GM21737 (cell line): Measurements from ENCODE around the gene NRTN.
"Not testable (repeated sequence)": the region's sequence is repeated elsewhere in the genome, so short reads cannot be mapped to it uniquely, and the experiment has no call there.

ENCODE experiments used
- ATAC-seq: cut with Tn5 transposase; IDR thresholded peaks from one replicate; pipeline ENCODE4 v1.9.1; 2021; ENCODE audit warnings: mild to moderate bottlenecking, moderate library complexity; ENCODE audit not compliant: unreplicated experiment

The NRTN gene

DNA sequence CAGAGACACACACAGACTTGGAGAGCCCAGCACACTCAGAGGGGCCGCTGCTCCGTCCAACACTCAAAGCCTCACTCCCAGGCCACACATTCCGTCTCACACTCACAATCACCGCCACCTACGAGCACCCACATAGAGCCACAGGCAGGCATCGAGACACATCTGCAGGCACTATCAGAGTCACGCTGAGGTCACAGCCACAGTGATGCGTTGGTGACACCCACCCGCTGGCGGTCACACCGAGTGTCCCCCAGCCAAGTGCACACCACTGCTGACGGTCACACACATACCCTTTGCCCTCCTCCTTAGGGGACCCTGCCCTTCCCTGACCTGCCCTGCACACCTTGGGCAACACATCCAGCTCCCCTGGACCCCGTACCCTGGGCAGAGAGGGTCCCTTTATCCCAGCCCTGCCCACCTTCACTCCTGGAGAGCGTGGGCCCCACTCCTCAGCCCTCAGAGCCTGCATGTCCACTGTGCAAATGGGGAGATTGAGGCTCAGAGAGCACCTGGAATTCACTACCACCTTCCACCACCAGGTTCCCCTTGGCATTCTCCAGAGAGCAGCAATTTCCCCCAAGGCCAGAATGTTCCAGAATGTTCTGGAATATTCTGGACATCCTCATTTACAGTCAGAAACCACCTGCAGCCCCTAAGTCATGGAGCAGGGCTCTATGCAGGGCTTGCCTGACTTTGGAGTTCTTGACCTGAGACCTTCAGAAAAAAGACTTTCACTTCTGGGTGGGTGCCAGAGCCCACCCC is 60.0 kb downstream of the NRTN start:
- ATAC-seq: no peak

GRCh38 chr19:5865772-5866171 is 60.9 kb downstream of the NRTN start:
- ATAC-seq: no peak

DNA sequence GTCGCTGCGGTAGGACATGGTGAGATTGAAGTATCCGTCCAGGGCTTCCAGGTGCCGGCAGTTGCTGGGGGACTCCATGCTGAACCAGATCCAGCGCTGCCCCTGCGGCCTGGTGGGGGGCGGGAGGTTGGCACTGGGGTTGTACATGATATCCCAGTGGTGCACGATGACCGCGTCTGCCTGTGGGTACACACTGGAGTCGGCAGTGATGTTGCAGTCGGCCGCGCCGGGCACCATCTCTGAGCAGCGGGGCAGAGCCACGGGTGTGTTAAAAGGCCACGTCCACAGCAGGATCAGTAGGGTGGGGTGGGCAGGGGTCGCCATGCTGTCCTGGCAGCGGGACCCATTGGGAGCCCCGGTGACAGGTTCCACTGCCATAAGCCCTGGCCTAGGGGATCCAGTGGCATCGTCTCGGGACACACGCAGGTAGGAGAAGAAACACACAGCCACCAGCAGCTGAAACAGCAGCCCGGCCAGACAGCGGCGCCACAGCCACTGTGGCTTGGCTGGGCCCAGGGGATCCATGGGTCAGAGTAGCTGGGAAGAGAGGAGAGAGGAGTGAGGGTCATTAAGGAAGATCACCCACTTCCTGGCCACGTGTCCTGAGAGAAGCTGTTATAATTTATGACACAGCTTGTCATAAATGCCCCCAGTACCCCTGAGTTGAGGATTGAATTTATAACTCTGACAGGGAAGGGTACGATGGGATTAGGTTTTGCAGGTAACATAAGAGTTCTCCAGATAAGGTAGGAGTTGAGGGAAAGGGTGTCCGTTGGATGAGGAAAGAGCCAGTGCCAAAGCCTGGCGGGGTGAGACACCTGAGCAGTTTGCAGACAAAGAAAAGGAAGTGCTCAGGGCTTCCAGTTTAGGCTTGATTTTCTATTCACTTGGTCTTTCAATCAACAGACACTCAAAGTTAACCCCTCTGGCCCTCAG is 62.6 kb downstream of the NRTN start:
- ATAC-seq: no peak

DNA sequence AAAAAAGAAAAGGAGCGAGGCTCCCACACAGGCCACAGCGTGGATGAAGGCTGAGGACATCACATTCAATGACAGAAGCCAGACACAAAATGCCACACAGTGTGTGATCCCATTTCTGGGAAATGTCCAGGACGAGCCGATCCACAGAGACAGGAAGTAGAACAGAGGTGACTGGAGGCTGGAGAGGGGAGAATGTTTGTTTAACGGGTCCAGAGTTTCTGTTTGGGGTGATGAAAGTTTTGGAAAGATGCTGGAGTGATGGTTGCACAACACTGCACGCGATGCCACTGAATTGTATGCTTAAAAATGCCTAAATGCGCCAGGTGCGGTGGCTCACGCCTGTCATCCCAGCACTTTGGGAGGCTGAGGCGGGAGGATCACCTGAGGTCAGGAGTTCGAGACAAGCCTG is 66.1 kb downstream of the NRTN start:
- no peak for ATAC-seq

- no peak for ATAC-seq
Observed at GRCh38 chr19:5873617-5874199, 68.8 kb downstream of the NRTN start.

GRCh38 chr19:5874496-5874895 is 69.6 kb downstream of the NRTN start:
- not testable (repeated sequence) for ATAC-seq

GRCh38 chr19:5877427-5877826 is 72.6 kb downstream of the NRTN start:
- no peak for ATAC-seq

GRCh38 chr19:5877882-5878281 is 73.0 kb downstream of the NRTN start:
- ATAC-seq: no peak
